ENCODE measurements around the gene ZNRF4.
"Not testable (repeated sequence)": the region's sequence is repeated elsewhere in the genome, so short reads cannot be mapped to it uniquely, and the experiment has no call there.

Gene ZNRF4

GRCh38 chr19:5480427-5480836 lies 25.2 kb downstream of the ZNRF4 start:
- peaks cover 9% of the 10 kb centered on the region for H3K4me1 ChIP-seq (ENCODE audit: control insufficient read depth, insufficient read depth, low read length)
- H3K4me3 ChIP-seq (ENCODE audit: low read length) = no peak overlapping the region
- no peak overlapping the region for H3K9ac ChIP-seq (ENCODE audit: low read length)
- peaks cover 16% of the 10 kb centered on the region for H3K27me3 ChIP-seq (ENCODE audit: control insufficient read depth, insufficient read depth, low read length)
- no peaks in the 10 kb centered on the region for H3K36me3 ChIP-seq (ENCODE audit: control insufficient read depth, insufficient read depth, low read length)
- H3K9me3 ChIP-seq (ENCODE audit: control insufficient read depth, low read length) = no peaks in the 10 kb centered on the region

- Histone ChIP-seq H3K9ac (ENCODE audit: low read length) (no peak overlapping the region), H3K36me3 (ENCODE audit: control insufficient read depth, insufficient read depth, low read length) (no peaks in the 10 kb centered on the region), H3K9me3 (ENCODE audit: control insufficient read depth, low read length) (no peaks in the 10 kb centered on the region), H3K4me3 (ENCODE audit: low read length) (no peak overlapping the region), H3K4me1 (ENCODE audit: control insufficient read depth, insufficient read depth, low read length) (peaks cover 9% of the 10 kb centered on the region), H3K27me3 (ENCODE audit: control insufficient read depth, insufficient read depth, low read length) (peaks cover 16% of the 10 kb centered on the region)
Measured at GRCh38 chr19:5481957-5482356, 26.7 kb downstream of the ZNRF4 start.

- peaks cover 9% of the 10 kb centered on the region for H3K4me1 ChIP-seq (ENCODE audit: control insufficient read depth, insufficient read depth, low read length)
- no peak overlapping the region for H3K9ac ChIP-seq (ENCODE audit: low read length)
- H3K4me3 ChIP-seq (ENCODE audit: low read length) = no peak overlapping the region
- H3K9me3 ChIP-seq (ENCODE audit: control insufficient read depth, low read length) = no peaks in the 10 kb centered on the region
- H3K36me3 ChIP-seq (ENCODE audit: control insufficient read depth, insufficient read depth, low read length) = no peaks in the 10 kb centered on the region
- no peaks in the 10 kb centered on the region for H3K27me3 ChIP-seq (ENCODE audit: control insufficient read depth, insufficient read depth, low read length)
Measured at GRCh38 chr19:5484398-5485285, 29.4 kb downstream of the ZNRF4 start.

GRCh38 chr19:5485286-5485636 lies 30.0 kb downstream of the ZNRF4 start:
- Histone ChIP-seq H3K9me3 (ENCODE audit: control insufficient read depth, low read length) (no peaks in the 10 kb centered on the region), H3K4me3 (ENCODE audit: low read length) (no peak overlapping the region), H3K36me3 (ENCODE audit: control insufficient read depth, insufficient read depth, low read length) (no peaks in the 10 kb centered on the region), H3K4me1 (ENCODE audit: control insufficient read depth, insufficient read depth, low read length) (peaks cover 9% of the 10 kb centered on the region), H3K9ac (ENCODE audit: low read length) (no peak overlapping the region), H3K27me3 (ENCODE audit: control insufficient read depth, insufficient read depth, low read length) (peaks cover 3% of the 10 kb centered on the region)

GRCh38 chr19:5485658-5486057 lies 30.4 kb downstream of the ZNRF4 start:
- not testable (repeated sequence) for H3K9me3 ChIP-seq (ENCODE audit: control insufficient read depth, low read length); H3K9ac ChIP-seq (ENCODE audit: low read length); H3K27me3 ChIP-seq (ENCODE audit: control insufficient read depth, insufficient read depth, low read length); H3K36me3 ChIP-seq (ENCODE audit: control insufficient read depth, insufficient read depth, low read length); H3K4me3 ChIP-seq (ENCODE audit: low read length); H3K4me1 ChIP-seq (ENCODE audit: control insufficient read depth, insufficient read depth, low read length)

GRCh38 chr19:5487222-5487621 lies 32.0 kb downstream of the ZNRF4 start:
- H3K4me1 ChIP-seq (ENCODE audit: control insufficient read depth, insufficient read depth, low read length) = peaks cover 9% of the 10 kb centered on the region
- no peaks in the 10 kb centered on the region for H3K36me3 ChIP-seq (ENCODE audit: control insufficient read depth, insufficient read depth, low read length)
- no peaks in the 10 kb centered on the region for H3K9me3 ChIP-seq (ENCODE audit: control insufficient read depth, low read length)
- peaks cover 10% of the 10 kb centered on the region for H3K27me3 ChIP-seq (ENCODE audit: control insufficient read depth, insufficient read depth, low read length)
- no peak overlapping the region for H3K4me3 ChIP-seq (ENCODE audit: low read length)
- no peak overlapping the region for H3K9ac ChIP-seq (ENCODE audit: low read length)

- peaks cover 22% of the 10 kb centered on the region for H3K27me3 ChIP-seq (ENCODE audit: control insufficient read depth, insufficient read depth, low read length)
- H3K9ac ChIP-seq (ENCODE audit: low read length) = no peak overlapping the region
- no peaks in the 10 kb centered on the region for H3K36me3 ChIP-seq (ENCODE audit: control insufficient read depth, insufficient read depth, low read length)
- no peaks in the 10 kb centered on the region for H3K9me3 ChIP-seq (ENCODE audit: control insufficient read depth, low read length)
- peaks cover 3% of the 10 kb centered on the region for H3K4me1 ChIP-seq (ENCODE audit: control insufficient read depth, insufficient read depth, low read length)
- no peak overlapping the region for H3K4me3 ChIP-seq (ENCODE audit: low read length)
Measured at GRCh38 chr19:5489551-5489950, 34.3 kb downstream of the ZNRF4 start.

- no peaks in the 10 kb centered on the region for H3K36me3 ChIP-seq (ENCODE audit: control insufficient read depth, insufficient read depth, low read length)
- H3K4me1 ChIP-seq (ENCODE audit: control insufficient read depth, insufficient read depth, low read length) = no peaks in the 10 kb centered on the region
- H3K9ac ChIP-seq (ENCODE audit: low read length) = no peak overlapping the region
- peaks cover 22% of the 10 kb centered on the region for H3K27me3 ChIP-seq (ENCODE audit: control insufficient read depth, insufficient read depth, low read length)
- H3K4me3 ChIP-seq (ENCODE audit: low read length) = no peak overlapping the region
- no peaks in the 10 kb centered on the region for H3K9me3 ChIP-seq (ENCODE audit: control insufficient read depth, low read length)
Measured at GRCh38 chr19:5491565-5491964, 36.3 kb downstream of the ZNRF4 start.

- Histone ChIP-seq H3K27me3 (ENCODE audit: control insufficient read depth, insufficient read depth, low read length) (peaks cover 22% of the 10 kb centered on the region), H3K9ac (ENCODE audit: low read length) (no peak overlapping the region), H3K9me3 (ENCODE audit: control insufficient read depth, low read length) (no peaks in the 10 kb centered on the region), H3K4me3 (ENCODE audit: low read length) (no peak overlapping the region), H3K36me3 (ENCODE audit: control insufficient read depth, insufficient read depth, low read length) (no peaks in the 10 kb centered on the region), H3K4me1 (ENCODE audit: control insufficient read depth, insufficient read depth, low read length) (no peaks in the 10 kb centered on the region)
Measured at GRCh38 chr19:5492281-5492634, 37.0 kb downstream of the ZNRF4 start.

GRCh38 chr19:5492635-5493409 lies 37.6 kb downstream of the ZNRF4 start:
- Histone ChIP-seq H3K27me3 (ENCODE audit: control insufficient read depth, insufficient read depth, low read length) (peaks cover 22% of the 10 kb centered on the region), H3K9ac (ENCODE audit: low read length) (no peak overlapping the region), H3K36me3 (ENCODE audit: control insufficient read depth, insufficient read depth, low read length) (no peaks in the 10 kb centered on the region), H3K9me3 (ENCODE audit: control insufficient read depth, low read length) (no peaks in the 10 kb centered on the region), H3K4me3 (ENCODE audit: low read length) (no peak overlapping the region), H3K4me1 (ENCODE audit: control insufficient read depth, insufficient read depth, low read length) (no peaks in the 10 kb centered on the region)

GRCh38 chr19:5494773-5495172 lies 39.6 kb downstream of the ZNRF4 start:
- no peaks in the 10 kb centered on the region for H3K4me1 ChIP-seq (ENCODE audit: control insufficient read depth, insufficient read depth, low read length)
- H3K4me3 ChIP-seq (ENCODE audit: low read length) = no peak overlapping the region
- peaks cover 28% of the 10 kb centered on the region for H3K27me3 ChIP-seq (ENCODE audit: control insufficient read depth, insufficient read depth, low read length)
- no peaks in the 10 kb centered on the region for H3K9me3 ChIP-seq (ENCODE audit: control insufficient read depth, low read length)
- no peak overlapping the region for H3K9ac ChIP-seq (ENCODE audit: low read length)
- H3K36me3 ChIP-seq (ENCODE audit: control insufficient read depth, insufficient read depth, low read length) = no peaks in the 10 kb centered on the region

GRCh38 chr19:5495792-5496191 lies 40.6 kb downstream of the ZNRF4 start:
- H3K9ac ChIP-seq (ENCODE audit: low read length) = no peak overlapping the region
- H3K36me3 ChIP-seq (ENCODE audit: control insufficient read depth, insufficient read depth, low read length) = no peaks in the 10 kb centered on the region
- peaks cover 26% of the 10 kb centered on the region for H3K27me3 ChIP-seq (ENCODE audit: control insufficient read depth, insufficient read depth, low read length)
- H3K4me1 ChIP-seq (ENCODE audit: control insufficient read depth, insufficient read depth, low read length) = no peaks in the 10 kb centered on the region
- H3K9me3 ChIP-seq (ENCODE audit: control insufficient read depth, low read length) = no peaks in the 10 kb centered on the region
- H3K4me3 ChIP-seq (ENCODE audit: low read length) = no peak overlapping the region

All from mucosa of stomach (tissue), 1 donor.